D721Med (cell line): ENCODE measurements around the gene OSGIN1.

Source experiments
- DNase-seq: peaks from one replicate; pipeline ENCODE4 v3.0.0; 2011; ENCODE audit warnings: low spot score; ENCODE audit not compliant: insufficient read length
- FAIRE-seq: peaks from 2 replicates; lab custom pipeline; 2011; peaks lifted over from hg19 to GRCh38; lab: Jason Lieb, UNC
- CTCF ChIP-seq: IDR thresholded peaks from 2 replicates; pipeline ENCODE4 v1.5.1; 2012; ENCODE audit warnings: mild to moderate bottlenecking, control low read depth; ENCODE audit not compliant: insufficient read depth; ENCODE audit errors: missing control alignments

Gene OSGIN1

GRCh38 chr16:83917152-83918120 is 35.6 kb upstream of the OSGIN1 start:
- FAIRE-seq: no peak

GRCh38 chr16:83920894-83921491 is 32.0 kb upstream of the OSGIN1 start:
- FAIRE-seq: no peak
- no peak for DNase-seq
- TF ChIP-seq CTCF: no peak

More at GRCh38 chr16:83917152-83918120, 35.6 kb upstream of the OSGIN1 start:
- DNase-seq: no peak
- TF ChIP-seq CTCF: no peak

DNA sequence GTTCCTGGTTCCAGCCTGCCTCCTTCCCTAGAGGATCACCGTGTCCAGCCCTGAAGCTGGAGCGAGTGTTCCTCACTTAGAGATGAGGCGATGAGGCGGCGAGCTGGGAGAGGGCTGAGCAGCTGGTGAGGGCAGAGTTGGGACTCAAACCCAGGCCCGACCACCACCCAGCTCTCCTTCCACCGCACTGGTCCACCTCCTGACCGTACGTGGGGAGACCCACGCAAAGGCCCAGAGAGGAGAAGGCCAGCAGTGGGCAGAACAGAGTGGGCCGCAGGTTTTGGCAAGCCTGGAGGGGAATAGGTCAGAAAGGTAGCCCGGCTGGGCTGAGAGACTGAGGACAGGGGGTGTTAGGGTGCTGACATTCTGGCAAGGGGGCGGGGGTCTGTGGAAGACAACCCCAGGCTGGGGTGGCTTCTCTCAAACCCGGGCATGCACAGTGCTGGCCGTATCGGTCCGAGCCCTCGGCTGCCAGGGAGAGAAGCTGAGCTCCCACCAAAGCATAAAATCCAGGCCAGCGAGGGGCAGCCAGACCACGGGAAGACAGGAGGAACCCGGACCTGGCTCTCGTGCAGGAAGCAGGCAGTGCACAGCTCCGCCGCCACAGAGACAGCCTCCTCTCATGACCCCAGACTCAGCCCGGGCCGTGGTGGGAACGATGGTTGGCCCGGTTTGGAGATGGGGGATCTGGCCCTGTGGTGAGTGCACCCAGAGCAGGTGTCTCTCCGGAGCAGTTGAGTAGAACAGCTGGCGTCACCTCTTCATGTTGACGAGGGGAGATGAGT is 29.3 kb upstream of the OSGIN1 start:
- DNase-seq (no peak), FAIRE-seq (no peak)
- no peak for TF ChIP-seq CTCF

GRCh38 chr16:83924686-83925085 is 28.4 kb upstream of the OSGIN1 start:
- FAIRE-seq (no peak), DNase-seq (no peak)
- TF ChIP-seq CTCF: no peak

DNA sequence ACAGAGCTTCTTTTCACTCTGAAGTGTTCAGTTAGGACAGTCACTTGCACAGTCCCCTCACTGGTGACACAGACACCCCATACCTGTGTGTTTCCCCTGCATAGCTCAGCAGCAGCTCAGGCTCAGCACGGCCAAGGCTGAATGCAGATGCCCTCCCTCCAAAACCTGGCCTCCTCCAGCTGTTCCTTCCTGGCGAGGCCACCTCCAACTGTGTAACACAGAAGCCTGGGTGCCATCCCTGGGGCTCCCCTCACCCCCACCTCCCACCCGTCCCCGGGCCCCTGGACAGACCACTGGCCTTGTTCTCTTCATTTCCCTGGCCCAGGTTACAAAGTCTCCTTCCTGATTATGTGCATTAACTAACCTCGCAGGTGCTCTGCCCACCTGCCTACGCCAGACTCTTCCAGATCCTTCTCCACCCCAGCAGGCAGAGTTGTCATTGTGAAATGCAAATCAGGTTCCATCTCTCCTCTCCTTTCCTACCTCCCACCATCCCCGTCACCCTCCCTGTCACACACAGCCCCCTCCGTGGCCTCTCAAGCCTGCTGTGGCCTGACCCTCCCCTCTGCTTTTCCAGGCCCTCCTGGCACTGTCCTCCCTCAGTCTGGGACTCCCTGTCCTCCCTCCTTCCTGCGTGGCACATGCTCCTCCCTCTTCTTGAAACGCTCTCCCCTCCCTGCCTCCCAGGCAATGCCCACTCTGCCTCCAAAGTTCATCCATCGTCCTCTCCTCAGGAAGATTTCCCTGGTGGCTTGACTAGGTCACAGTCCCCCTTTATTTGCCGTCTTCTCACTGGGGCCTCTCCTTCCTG is 27.7 kb upstream of the OSGIN1 start:
- FAIRE-seq: no peak
- no peak for TF ChIP-seq CTCF
- no peak for DNase-seq

DNA sequence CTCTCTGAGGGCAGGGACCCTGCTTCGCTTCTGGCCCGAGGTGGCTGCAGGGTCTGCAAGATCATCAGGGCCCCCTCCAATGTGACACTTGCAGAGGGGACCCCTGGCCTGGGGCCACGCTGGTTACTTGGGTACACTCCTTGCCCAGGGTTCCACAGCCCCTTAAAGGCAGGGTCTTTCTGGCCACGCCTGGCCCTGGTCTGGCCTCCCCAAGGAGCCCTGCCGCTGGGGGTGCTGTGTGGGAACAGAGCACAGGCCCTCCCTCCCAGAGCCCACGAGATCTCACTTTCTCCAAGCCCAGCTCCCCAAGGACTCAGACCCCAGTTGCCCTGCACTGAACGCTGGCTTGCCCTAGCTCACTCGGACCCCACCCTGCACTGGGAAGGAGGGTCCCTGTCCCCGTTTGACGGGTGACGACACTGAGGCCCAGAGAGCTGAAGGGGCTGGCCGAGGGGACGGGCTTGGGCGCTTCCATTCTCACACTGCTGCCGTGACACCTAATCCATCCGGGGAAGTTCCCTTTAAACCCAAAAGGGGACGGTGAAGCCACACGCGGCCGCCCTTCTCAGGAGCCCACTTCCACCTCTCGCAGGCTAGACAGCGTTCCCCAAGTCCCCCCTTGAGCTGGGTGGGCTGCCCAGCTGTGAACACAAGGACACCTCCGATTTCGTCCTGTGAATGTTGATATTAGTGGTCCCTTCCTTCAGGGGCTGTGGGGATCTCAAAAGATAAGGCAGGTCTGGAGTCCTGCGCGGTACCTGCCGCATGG is 26.9 kb upstream of the OSGIN1 start:
- DNase-seq (no peak), FAIRE-seq (no peak)
- TF ChIP-seq CTCF: no peak
